NCI-H748 treated with DMSO at 0.1 percent for 48 hours (cell line): ENCODE results near the gene NYAP1.
A peak's percentile ranks its signal among the peaks of the same experiment; 100 is the strongest.
"Not testable (repeated sequence)": the region's sequence is repeated elsewhere in the genome, so short reads cannot be mapped to it uniquely, and the experiment has no call there.

Experiments
- DNase-seq: peaks from one replicate; lab custom pipeline; 2025; lab: John Stamatoyannopoulos, UW

The NYAP1 gene

DNA sequence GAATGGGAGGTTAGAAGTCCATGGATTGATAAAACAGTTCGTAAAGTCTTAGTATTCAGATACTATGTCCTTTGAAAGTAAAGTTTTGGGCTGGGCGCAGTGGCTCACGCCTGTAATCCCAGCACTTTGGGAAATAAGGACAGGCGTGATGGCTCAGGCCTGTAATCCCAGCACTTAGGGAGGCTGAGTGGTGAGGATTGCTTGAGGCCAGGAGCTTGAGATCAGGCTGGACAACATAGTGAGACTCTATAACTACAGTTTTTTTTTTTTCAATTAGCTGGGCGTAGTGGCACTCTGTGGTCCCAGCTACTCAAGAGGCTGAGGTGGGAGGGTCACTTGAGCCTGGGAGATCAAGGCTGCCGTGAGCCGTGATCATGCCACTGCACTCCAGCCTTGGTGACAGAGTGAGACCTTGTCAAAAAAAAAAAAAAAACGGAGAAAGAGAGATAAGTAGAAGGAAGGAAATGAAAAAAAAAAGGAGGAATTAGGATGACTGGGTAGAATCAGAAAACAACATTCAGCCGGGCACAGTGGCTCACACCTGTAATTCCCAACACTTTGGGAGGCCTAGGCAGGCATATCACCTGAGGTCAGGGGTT, 29.6 kb downstream of the NYAP1 start:
- no peak for DNase-seq

DNA sequence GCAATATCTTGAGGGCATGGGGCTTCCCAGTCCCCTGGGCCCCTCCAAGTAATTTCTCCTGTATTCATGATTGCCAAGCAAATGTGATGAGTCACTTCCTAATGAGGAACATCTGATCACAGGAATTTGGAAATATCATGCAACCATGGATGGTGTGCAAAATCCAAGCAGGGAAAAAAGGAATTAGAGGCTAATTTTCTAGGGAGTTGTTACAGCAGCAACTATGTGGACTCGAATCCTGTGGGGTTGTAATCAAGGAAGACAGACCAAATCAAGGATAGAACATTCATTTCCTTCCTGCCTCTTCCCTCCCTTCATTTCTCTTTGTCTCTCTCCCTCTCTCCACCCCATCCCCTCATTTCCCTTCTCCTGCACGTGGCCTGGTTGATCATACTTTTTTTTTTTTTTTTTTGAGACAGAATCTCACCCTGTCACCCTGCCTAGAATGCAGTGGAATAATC, 31.4 kb downstream of the NYAP1 start:
- no peak for DNase-seq

DNA sequence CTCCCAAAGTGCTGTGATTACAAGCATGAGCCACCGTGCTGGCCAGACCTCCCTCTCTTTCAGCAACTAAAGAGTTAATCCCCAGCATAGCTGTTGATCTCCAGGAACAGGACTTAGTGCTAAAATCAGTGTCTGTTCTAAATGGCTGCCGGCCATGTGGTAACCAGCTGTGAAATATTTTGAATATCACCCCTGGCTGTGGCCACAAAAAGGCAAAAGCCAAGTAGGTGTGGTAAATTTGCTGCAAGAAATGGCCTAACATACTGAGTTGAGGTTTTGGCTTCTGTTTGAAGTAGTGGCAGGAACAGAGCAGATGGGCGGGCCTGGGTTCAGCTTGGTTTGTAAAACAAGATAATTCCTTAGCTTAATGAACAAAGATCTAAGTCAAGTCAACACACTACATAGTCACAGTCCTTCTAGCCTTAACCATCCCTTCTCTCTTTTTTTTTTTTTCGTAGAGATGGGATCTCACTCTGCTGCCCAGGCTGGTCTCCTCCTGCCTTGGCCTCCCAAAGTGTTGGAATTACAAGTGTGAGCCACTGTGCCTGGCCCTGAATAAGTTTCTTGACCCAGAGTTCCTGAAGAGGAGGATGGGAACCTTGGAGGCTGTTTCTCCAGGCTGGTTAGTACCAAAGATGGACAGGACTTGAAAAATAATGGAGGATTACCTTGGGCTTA, 32.5 kb downstream of the NYAP1 start:
- no peak for DNase-seq

DNA sequence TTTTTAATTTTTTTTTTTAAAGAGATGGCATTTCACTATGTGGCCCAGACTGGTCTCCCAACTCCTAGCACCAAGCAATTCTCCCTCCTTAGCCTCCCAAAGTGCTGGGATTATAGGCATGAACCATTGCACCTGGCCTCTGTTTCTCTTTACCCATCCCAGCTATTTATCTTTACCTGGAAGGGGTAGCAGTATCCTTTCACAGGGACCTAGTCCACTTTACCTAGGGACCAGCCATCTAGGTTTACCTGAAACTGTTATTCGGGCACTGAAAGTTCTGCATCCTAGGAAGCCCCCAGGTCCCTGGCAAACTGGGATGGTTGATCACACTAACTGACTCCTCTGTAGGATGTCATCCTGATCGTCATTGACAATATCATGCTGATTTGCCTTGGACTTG, 33.6 kb downstream of the NYAP1 start:
- no peak for DNase-seq

DNA sequence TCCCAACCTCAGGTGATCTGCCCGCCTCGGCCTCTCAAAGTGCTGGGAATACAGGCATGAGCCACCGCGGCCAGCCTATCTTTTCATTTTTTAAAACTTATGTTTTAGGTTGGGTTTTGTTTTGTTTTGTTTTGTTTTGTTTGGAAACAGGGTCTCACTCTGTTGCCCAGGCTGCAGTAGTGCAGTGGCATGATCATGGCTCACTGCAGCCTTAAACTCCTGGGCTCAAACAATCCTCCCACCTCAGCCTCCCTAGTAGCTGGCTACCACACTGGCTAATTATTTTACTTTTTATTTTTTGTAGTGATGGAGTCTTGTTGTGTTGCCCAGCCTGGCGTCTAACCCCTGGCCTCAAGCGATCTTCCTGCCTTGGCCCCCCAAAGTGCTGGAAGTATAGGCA, 35.9 kb downstream of the NYAP1 start:
- no peak for DNase-seq

DNA sequence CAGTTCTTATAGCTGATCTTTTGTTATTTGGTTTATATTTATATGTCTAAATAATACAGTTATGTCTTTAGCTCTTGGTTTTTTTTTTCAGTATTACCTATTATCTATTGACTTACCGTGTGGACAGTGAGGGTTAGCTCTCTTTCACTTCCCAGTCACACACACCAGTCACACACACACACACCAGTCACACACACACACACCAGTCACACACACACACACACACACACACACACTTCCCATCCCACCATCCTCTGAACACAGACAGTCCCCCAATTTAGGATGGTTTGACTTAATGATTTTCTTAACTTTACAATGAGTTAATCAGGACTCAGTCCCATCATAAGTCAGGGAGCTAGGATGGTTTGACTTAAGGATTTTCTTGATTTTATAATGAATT, 36.4 kb downstream of the NYAP1 start:
- DNase-seq: no peak

DNA sequence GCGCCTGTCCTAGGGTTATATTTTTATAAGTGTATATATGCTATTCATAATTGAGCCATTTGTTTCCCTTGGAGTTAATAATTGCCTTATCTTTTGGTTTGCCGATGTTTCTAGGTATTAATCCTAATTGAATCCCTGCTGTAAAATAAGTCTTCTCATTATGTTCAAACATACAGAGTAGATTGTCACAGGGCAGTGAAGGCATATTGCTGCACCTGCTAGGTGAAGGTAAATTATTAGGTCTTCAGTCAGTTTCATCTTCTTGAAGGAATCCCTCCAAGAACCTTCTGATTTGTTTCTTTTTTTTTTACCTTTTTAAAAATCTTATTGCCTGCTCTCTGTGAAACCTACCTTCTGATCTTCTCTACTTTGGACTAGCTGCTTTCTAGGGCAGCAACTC, 37.3 kb downstream of the NYAP1 start:
- DNase-seq: no peak

DNA sequence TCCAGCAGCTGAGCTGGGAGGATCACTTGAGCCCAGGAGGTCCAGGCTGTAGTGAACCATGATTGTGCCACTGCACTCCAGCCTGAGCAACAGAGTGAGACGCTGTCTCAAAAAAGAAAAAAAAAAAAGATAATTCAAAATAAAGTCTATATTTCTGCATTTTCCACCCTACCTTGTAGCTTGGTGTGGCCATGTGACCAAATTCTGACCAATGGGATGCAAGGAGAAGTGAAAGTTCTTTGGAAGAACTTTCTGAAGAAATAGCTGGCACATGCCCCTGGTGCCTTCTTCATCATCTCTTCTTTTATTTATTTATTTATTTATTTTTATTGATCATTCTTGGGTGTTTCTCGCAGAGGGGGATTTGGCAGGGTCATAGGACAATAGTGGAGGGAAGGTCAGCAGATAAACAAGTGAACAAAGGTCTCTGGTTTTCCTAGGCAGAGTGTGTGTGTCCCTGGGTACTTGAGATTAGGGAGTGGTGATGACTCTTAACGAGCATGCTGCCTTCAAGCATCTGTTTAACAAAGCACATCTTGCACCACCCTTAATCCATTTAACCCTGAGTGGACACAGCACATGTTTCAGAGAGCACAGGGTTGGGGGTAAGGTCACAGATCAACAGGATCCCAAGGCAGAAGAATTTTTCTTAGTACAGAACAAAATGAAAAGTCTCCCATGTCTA, 38.3 kb downstream of the NYAP1 start:
- DNase-seq: not testable (repeated sequence)

DNA sequence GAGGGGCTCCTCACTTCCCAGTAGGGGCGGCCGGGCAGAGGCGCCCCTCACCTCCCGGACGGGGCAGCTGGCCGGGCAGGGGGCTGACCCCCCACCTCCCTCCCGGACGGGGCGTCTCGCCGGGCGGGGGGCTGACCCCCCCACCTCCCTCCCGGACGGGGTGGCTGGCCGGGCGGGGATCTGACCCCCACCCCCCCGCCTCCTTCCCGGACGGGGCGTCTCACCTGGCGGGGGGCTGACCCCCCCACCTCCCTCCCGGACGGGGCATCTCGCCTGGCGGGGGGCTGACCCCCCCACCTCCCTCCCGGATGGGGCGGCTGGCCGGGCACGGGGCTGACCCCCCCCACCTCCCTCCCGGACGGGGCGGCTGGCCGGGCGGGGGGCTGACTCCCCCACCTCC, 39.5 kb downstream of the NYAP1 start:
- not testable (repeated sequence) for DNase-seq

DNA sequence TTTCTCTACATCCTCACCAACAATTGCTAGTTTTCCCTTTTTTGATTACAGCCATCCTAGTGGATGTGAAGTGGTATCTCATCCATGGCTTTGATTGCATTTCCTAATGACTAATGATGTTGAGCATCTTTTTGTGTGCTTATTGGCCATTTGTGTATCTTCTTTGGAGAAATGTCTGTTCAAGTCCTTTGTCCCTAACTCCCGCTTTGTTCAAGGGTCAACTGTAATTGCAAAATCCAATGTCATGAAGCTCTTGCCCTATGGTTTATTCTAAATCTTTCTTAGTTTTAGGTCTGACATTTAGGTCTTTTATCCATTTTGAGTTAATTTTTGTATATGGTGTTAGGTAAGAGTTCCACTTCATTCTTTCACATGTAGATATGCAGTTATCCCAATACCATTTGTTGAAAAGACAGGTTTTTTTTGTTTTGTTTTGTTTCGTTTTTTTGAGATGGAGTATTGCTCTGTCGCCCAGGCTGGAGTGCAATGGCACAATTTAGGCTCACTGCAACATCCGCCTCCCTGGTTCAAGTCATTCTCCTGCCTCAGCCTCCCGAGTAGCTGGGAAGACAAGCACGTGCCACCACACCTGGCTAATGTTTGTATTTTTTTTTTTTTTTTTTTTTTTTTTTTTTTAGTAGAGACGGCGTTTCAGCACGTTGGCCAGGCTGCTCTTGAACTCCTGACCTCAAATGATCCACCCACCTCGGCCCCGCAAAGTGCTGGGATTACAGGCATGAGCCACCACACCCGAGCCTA, 44.6 kb downstream of the NYAP1 start:
- DNase-seq: not testable (repeated sequence)

DNA sequence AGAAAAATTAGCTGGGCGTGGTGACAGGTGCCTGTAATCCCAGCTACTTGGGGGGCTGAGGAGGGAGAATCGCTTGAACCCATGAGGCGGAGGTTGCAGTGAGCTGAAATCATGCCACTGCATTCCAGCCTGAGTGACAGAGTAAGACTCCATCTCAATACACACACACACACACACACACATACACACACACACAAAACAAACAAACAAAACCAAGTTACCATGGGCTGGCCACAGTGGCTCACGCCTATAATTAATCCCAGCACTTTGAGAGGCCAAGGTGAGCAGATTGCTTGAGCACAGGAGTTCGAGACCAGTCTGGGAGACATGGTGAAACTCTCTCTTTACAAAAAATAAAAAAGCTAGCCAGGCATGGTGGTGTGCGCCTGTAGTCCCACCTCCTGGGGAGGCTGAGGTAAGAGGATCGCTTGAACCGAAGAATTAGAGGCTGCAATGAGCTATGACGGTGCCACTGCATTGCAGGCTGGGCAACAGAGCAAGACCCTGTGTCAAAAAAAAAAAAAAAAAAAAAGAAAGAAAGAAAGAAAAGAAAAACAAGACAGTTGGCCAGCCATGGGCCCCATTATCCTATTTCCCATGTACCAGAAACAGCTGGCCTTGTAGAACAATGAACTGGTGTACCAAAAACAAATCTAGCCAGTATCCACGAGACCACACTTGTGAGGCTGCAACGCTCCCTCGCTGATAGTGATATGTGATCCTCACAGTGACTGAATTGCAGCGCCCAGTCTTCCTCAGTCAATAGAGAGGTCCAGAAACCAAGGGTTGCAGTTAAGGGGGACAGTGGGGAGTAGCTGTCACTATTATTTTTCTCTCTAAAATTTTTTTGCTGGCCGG, 48.7 kb downstream of the NYAP1 start:
- DNase-seq: no peak

DNA sequence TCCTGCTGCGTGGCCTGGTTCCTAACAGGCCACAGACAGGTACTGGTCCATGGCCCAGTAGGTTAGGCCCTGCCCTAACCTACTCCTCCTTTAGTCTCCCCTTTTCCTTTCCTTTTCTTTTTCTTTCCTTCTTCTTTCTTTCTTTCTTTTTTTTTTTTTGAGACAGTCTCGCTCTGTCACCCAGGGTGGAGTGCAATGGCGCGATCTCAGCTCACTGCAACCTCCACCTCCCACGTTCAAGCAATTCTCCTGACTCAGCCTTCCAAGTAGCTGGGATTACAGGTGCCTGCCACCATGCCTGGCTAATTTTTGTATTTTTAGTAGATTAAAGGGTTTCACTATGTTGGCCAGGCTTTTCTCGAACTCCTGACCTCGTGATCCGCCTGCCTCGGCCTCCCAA, 52.3 kb downstream of the NYAP1 start:
- not testable (repeated sequence) for DNase-seq

DNA sequence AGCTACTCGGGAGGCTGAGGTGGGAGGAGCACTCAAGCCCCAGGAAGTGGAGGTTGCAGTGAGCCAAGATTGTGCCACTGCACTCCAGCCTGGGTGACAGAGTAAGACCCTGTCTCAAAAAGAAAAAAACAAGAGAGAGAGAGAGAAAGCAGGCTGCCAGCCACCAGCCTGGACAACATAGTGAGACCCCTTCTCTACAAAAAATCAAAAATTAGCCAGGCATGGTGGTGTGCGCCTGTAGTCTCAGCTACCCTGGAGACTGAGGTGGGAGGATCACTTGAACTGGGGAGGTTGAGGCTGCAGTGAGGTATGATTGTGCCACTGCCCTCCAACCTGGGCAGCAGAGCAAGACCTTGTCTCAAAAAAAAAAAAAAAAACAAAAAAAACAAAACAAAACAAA, 53.0 kb downstream of the NYAP1 start:
- not testable (repeated sequence) for DNase-seq

DNA sequence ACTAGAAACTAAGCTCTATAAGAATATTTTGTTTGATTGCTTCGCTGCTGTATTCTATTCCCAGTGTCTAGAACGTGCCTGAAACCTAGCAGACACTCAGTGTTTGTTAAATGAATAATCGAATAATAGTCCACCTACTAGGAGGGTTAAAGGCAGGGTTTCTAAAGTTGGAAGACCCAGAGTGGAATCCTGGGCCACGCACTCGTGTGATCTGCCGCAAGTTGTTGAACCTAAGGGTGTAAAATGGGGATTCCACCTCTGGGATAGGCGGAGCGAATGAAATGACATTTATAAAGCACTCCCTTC, 54.6 kb downstream of the NYAP1 start:
- no peak for DNase-seq

DNA sequence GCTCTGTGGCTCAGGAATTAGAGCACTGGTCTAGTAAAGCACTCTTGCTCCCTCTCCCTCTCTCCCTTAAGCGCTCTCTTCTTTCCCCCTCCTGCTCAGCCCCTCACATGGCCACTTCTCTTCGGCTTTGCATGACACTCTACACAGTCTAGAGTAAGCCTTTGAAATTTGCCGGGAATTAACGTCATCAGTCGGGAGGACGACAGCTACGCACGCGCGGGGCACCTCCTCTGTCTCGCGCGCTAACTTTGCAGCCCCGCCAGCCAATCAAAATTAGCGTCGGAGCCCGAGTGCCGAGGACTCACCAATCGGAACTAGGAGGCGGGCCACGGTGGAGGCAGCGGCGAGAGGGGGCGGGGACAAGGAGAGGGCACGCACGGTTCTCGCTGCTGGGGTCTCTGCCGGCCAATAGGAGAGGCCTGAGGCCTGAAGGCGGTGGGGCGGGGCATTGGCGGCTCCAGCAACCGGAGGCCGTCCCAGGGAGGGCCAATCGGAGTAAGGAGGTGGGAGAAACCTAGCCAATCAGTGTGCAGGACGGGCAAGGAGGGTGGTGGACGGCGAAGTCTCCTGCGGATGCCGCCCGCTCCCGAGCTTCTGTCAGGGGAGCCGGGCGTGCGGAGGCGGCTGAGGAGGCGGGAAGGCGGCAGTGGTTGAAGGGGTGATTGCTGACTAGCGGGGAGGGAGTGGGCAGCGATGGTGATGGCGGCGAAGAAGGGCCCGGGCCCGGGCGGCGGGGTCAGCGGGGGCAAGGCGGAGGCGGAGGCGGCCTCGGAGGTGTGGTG, 55.1 kb downstream of the NYAP1 start, which contains the start of gene AGFG2:
Gene AGFG2 (plus strand): TSS at position 550 of the 782 bp plus-strand sequence. CDS start 144 bp downstream, at position 694.
- peak; percentile 98 for DNase-seq

DNA sequence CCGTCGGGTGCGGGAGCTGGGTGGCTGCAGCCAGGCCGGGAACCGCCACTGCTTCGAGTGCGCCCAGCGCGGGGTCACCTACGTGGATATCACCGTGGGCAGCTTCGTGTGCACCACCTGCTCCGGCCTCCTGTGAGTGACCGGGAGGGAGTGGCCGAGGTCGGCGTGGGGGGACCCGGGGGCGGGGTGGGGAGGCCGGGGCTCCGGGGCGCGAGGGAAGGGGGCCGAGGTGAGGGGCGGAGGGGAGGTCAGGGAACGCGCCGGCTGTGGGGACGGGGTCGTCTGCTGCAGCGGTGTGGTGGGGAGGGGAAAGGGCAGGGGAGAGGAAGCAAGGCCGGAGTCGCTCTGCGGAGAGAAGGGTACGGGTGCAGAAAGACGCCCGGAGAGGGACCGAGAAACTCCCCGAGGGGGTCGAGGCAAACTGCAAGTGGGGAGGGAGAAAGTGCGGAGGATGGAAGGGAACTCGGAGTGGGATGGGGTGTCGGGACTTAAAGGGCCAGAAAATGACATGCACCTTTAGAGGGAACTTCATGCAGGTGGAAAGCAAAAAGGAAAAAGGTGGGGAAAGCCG, 55.8 kb downstream of the NYAP1 start:
- DNase-seq: no peak

DNA sequence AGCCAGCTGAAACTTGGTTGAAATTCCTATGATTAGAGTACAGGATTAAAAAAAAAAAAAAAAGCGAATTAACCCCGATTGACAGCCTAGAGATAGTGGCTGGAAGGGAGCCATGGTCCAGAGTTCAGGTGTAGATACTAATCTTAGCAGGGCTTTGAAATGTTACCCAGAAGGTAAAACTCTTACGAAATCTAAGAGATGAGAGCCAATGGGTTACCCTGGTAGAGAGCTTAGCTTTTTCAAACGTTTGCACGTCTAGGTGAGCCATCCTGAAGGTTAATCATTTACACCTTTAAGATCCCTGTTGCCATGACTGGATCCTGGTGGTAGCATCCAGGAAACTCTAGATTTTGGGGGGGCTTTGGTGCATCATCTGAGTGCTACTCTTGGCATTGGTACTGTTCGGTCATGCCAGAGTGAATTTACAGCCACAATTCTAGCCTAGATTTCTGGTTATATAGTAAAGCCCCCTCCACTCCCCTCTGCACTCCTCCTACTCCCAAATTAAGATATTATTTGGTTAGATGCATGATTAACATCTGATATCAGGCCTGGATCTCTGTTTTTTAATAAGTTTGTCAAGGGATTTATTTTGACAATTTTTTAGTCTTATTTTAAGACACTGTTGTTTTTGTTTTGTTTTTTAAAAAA, 56.5 kb downstream of the NYAP1 start:
- DNase-seq: no peak

DNA sequence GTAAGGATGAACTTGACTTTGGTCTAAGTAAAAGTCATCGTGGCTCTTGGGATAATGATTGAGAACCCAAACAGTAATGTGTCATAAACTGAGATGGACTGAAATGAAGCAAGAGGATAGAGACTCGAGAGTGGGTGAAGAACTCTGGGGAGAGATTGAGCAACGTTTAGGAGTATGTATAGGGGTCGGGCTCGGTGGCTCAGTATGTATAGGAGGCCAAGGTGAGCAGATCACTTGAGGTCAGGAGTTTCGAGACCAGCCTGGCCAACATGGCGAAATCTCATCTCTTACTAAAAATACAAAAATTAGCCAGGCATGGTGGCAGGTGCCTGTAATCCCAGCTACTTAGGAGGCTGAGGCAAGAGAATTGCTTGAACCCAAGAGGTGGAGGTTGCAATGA, 57.6 kb downstream of the NYAP1 start:
- not testable (repeated sequence) for DNase-seq

DNA sequence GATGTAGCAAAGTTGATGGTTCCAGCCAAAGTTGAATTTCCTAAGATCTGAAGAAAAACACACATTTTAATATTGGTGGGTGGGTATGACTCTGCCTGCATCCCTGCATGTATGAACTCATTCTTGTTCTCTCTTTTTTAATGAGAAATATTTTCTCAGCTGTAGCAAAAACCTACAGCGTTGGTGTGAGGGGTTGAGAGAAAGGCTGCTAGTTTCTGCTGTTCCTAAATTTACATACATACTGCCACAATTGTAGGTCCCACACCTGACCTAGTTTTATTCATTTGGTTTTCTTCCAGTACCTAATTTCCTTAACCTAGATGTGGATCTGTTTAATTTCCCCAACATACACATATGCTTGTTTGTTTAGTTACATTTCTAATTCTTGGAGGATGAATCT, 59.9 kb downstream of the NYAP1 start:
- DNase-seq: no peak

DNA sequence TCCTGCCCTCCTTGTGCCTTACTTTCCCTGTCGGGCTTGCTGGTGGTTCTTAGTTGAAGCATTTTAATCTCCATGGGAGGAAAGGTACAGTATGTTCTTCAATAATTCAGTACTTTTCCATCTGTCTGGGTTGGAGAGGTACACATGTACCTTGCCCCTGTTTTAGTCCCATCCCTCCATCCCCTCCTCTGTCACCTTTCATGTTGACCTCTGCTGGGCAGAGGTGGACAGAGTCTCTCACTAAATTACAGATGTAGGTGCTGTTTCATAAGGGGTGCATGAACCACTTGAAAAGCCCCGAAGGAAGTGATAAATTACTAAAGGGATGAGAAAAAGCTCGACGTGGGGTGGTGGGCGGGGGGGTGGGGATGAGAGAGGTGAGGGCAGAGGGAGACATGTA, 60.7 kb downstream of the NYAP1 start:
- no peak for DNase-seq
